ENCODE results near the gene HMCN1.

Gene HMCN1

DNA sequence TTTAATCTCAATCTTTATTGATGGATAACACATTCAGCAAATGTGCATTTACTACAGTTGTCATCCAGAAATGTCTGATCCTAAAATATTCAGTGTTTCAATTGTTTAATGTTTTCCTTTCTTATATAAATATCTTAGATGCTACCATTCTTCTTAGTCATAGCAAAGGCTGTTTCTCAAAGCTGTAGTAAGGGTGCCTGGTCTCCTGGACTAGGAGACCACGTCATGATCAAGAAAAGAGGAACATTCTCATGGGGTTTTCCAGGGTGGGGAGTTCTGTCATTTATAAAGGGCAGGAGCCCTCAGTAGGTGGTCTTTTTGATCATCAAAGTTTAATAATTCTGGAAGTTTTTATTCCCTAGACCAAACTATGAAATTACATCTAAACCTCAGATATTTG is 292.8 kb downstream of the HMCN1 start:
- ATAC-seq, result no peak
- TF ChIP-seq, protein P1, sequence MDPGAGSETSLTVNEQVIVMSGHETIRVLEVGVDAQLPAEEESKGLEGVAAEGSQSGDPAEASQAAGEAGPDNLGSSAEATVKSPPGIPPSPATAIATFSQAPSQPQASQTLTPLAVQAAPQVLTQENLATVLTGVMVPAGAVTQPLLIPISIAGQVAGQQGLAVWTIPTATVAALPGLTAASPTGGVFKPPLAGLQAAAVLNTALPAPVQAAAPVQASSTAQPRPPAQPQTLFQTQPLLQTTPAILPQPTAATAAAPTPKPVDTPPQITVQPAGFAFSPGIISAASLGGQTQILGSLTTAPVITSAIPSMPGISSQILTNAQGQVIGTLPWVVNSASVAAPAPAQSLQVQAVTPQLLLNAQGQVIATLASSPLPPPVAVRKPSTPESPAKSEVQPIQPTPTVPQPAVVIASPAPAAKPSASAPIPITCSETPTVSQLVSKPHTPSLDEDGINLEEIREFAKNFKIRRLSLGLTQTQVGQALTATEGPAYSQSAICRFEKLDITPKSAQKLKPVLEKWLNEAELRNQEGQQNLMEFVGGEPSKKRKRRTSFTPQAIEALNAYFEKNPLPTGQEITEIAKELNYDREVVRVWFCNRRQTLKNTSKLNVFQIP (CRISPR knock-in tag; IDR thresholded peaks at IDR 0.05; ENCODE audit: borderline replicate concordance, low read depth), result no peak
- TF ChIP-seq ZFP3 (CRISPR knock-in tag; IDR thresholded peaks at IDR 0.05) (no peak), CSDC2 (CRISPR knock-in tag; IDR thresholded peaks at IDR 0.05) (no peak), ZNF70 (CRISPR knock-in tag; IDR thresholded peaks at IDR 0.05) (no peak), ZC3H10 (CRISPR knock-in tag; IDR thresholded peaks at IDR 0.05) (no peak), CSRNP3 (CRISPR knock-in tag; IDR thresholded peaks at IDR 0.05) (no peak)

GRCh38 chr1:186027621-186028020 is 293.4 kb downstream of the HMCN1 start:
- no peak for ATAC-seq
- no peak for TF ChIP-seq TSHZ2 (CRISPR knock-in tag; IDR thresholded peaks at IDR 0.05)
- no peak for TF ChIP-seq ZNF8 (CRISPR knock-in tag; IDR thresholded peaks at IDR 0.05)
- no peak for TF ChIP-seq ISL1 (CRISPR knock-in tag; IDR thresholded peaks at IDR 0.05)
- TF ChIP-seq, protein P1 (CRISPR knock-in tag; IDR thresholded peaks at IDR 0.05; ENCODE audit: borderline replicate concordance, low read depth), result no peak

DNA sequence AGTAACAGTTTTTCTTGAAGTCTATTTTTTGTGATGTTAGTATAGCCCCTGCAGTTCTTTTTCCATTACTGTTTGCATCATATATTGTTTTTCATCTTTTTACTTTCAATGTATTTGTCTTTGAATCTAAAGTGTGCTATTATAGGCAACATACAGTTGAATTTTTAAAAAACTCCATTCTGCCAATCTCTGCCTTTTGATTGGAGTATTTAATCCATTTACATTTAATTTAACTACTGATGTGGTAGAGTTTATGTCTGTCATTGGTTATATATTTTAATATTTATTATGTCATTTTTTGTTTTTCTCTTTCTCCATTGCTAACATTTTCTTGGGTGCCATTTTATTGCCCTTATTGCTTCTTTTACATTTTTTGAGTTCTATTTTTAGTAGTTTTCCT is 296.3 kb downstream of the HMCN1 start:
- no peak for ATAC-seq
- TF ChIP-seq, protein P1 (CRISPR knock-in tag; IDR thresholded peaks at IDR 0.05; ENCODE audit: borderline replicate concordance, low read depth), result no peak
- TF ChIP-seq SNAI2 (CRISPR knock-in tag; IDR thresholded peaks at IDR 0.05) (no peak), ZNF565 (CRISPR knock-in tag; conservative IDR thresholded peaks at IDR 0.05; ENCODE audit: low read depth) (no peak), OSR1 (CRISPR knock-in tag; IDR thresholded peaks at IDR 0.05) (no peak)

DNA sequence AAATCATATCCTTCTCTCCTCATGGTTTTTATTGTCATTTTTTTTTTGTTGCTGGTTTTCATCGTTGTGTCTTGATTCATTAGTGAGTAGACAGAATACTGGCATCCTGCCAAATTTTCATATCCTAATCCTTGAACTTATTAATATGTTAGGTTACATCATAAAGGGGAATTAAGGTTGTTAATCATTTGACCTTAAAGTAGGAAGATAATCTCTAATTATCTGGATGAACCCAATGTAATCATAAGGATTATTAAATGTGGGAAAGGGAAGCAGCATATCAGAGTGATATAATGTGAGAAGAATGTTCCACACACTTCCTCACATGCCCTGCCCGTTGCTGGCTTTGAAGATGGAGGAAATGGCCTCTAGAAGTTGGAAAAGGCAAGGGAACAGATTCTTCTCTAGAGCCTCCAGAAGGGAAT is 299.7 kb downstream of the HMCN1 start:
- ATAC-seq, result peak; percentile 82
- peak; percentile 49; the same call in 1 of the 2 replicates for TF ChIP-seq ZC3H10 (CRISPR knock-in tag; IDR thresholded peaks at IDR 0.05)
- TF ChIP-seq ISL1 (CRISPR knock-in tag; IDR thresholded peaks at IDR 0.05), result no peak
- TF ChIP-seq ZFP30 (CRISPR knock-in tag; IDR thresholded peaks at IDR 0.05), result no peak
- no peak for TF ChIP-seq ZFP3 (CRISPR knock-in tag; IDR thresholded peaks at IDR 0.05)
- TF ChIP-seq ZNF8 (CRISPR knock-in tag; IDR thresholded peaks at IDR 0.05), result no peak
- TF ChIP-seq PATZ1 (CRISPR knock-in tag; IDR thresholded peaks at IDR 0.05; ENCODE audit: borderline replicate concordance), result no peak
- no peak for TF ChIP-seq CREB5 (CRISPR knock-in tag; IDR thresholded peaks at IDR 0.05; ENCODE audit: low read depth)
- peak; percentile 80; the same call in 1 of the 2 replicates for TF ChIP-seq TOX (CRISPR knock-in tag; IDR thresholded peaks at IDR 0.05; ENCODE audit: borderline replicate concordance)
- peak; percentile 67; the same call in 1 of the 2 replicates for TF ChIP-seq RARB (CRISPR knock-in tag; IDR thresholded peaks at IDR 0.05)
